ENCODE data around the gene ZNF133.

GRCh38 chr20:18243802-18244201, 44.5 kb upstream of the ZNF133 start:
- TF ChIP-seq CTCF (IDR thresholded peaks at IDR 0.05) (no peak), POLR2A (IDR thresholded peaks at IDR 0.05) (no peak)
